Keratinocyte (primary cell): ENCODE measurements around the gene ZNF423. TPM values are rescaled to one million over a fixed set of nuclear protein-coding genes. Genes with fewer than 3 reads are reported as not detected.

ENCODE experiments used
- DNase-seq: peaks from one replicate; pipeline ENCODE4 v3.0.0-alpha.2; 2011; ENCODE audit warnings: low read depth, missing footprints, low spot score
- FAIRE-seq: peaks from 2 replicates; lab custom pipeline; 2011; peaks lifted over from hg19 to GRCh38; lab: Jason Lieb, UNC
- H2AFZ ChIP-seq: 2 replicates; pipeline ENCODE4 v1.6.0; 2012; ENCODE audit warnings: low read length, control low read depth, inconsistent platforms; ENCODE audit not compliant: control insufficient read depth
- H3K27ac ChIP-seq: 2 replicates; pipeline ENCODE4 v1.5.1; 2011; ENCODE audit warnings: low read length; ENCODE audit not compliant: control insufficient read depth, insufficient read depth
- H3K27me3 ChIP-seq: 3 replicates; pipeline ENCODE4 v1.6.0; 2011; ENCODE audit warnings: low read length; ENCODE audit not compliant: control insufficient read depth, insufficient read depth; ENCODE audit errors: extremely low read depth
- H3K36me3 ChIP-seq, 2 experiments: 2 replicates in 1 of 2; 3 replicates in 1 of 2; pipeline ENCODE4 v1.5.1; 2011; ENCODE audit warnings: low read length in 2 of 2, mild to moderate bottlenecking in 1 of 2; ENCODE audit not compliant: control insufficient read depth in 2 of 2, insufficient read depth in 2 of 2; ENCODE audit errors: extremely low read depth in 1 of 2
- H3K4me1 ChIP-seq: 3 replicates; pipeline ENCODE4 v1.5.1; 2011; ENCODE audit warnings: low read length; ENCODE audit not compliant: control insufficient read depth, insufficient read depth; ENCODE audit errors: extremely low read depth
- H3K4me2 ChIP-seq: 3 replicates; pipeline ENCODE4 v1.6.0; 2011; ENCODE audit warnings: low read depth, low read length; ENCODE audit not compliant: control insufficient read depth, insufficient read depth; ENCODE audit errors: extremely low read depth
- H3K4me3 ChIP-seq, 3 experiments: fragments of 200-600 bp in 1 of 3; sonication (generic) in 1 of 3; 2 replicates in 2 of 3; 3 replicates in 1 of 3; pipeline ENCODE4 v1.5.1; 2011 to 2016; ENCODE audit warnings: low read length in 3 of 3, mild to moderate bottlenecking in 3 of 3, control low read depth in 2 of 3, inconsistent platforms in 1 of 3, low read depth in 1 of 3, mixed read lengths in 1 of 3, mixed run types in 1 of 3, moderate library complexity in 1 of 3; ENCODE audit not compliant: control insufficient read depth in 2 of 3, insufficient read depth in 2 of 3; ENCODE audit errors: extremely low read depth in 1 of 3
- H3K79me2 ChIP-seq: 2 replicates; pipeline ENCODE4 v1.6.0; 2012; ENCODE audit warnings: low read length; ENCODE audit not compliant: control insufficient read depth, insufficient read depth
- H3K9ac ChIP-seq: 3 replicates; pipeline ENCODE4 v1.6.0; 2011; ENCODE audit warnings: low read length; ENCODE audit not compliant: control insufficient read depth, insufficient read depth; ENCODE audit errors: extremely low read depth
- H3K9me1 ChIP-seq: 3 replicates; pipeline ENCODE4 v1.6.0; 2011; ENCODE audit warnings: low read length; ENCODE audit not compliant: control insufficient read depth, insufficient read depth; ENCODE audit errors: extremely low read depth
- H3K9me3 ChIP-seq: 2 replicates; pipeline ENCODE4 v1.5.1; 2012; ENCODE audit warnings: low read depth, low read length; ENCODE audit not compliant: control insufficient read depth
- H4K20me1 ChIP-seq: 3 replicates; pipeline ENCODE4 v1.6.0; 2011; ENCODE audit warnings: low read length; ENCODE audit not compliant: control insufficient read depth, insufficient read depth; ENCODE audit errors: extremely low read depth
- EZH2 ChIP-seq: IDR thresholded peaks from one replicate; pipeline ENCODE4 v1.6.1; 2012; ENCODE audit warnings: inconsistent platforms, mild to moderate bottlenecking, low read length, moderate library complexity
- dilution Hi-C: fragments of 300-500 bp; cut with MboI; formaldehyde crosslinking; loops from one replicate; pipeline ENCODE4 v1.7.0; 2020; ENCODE audit warnings: low sequenced_read_pairs; ENCODE audit not compliant: extremely low pct_ligation_motif_present
- polyA plus RNA-seq, 5 experiments: library from polyadenylated mRNA; depleted of rRNA in 3 of 5; stranded (reverse) in 3 of 5; stranded (forward) in 1 of 5; unstranded in 1 of 5; fragments of >200 nt; gene quantifications; 1 replicate in 1 of 5; 2 replicates in 3 of 5; 3 replicates in 1 of 5; pipeline versions ENCODE4 v1.2.1 to v1.2.3, GENCODE V29; 2011 to 2012; ENCODE audit warnings: missing spikeins in 2 of 5, low read depth in 1 of 5, low replicate concordance in 1 of 5
- TF ChIP-seq, protein P1 (sequence below), 3 experiments: IDR thresholded peaks in 1 of 3; conservative IDR thresholded peaks in 1 of 3; optimal IDR thresholded peaks in 1 of 3; 2 replicates in 2 of 3; 3 replicates in 1 of 3; pipeline versions ENCODE3 to v1.5.1; 2011; ENCODE audit warnings: low read length in 3 of 3, mild to moderate bottlenecking in 3 of 3, moderate library complexity in 2 of 3, control low read depth in 1 of 3, inconsistent platforms in 1 of 3; ENCODE audit not compliant: insufficient read depth in 2 of 3; ENCODE audit errors: extremely low read depth in 1 of 3

Gene ZNF423
- polyA plus RNA-seq, 1 donor (not counting 4 experiments of a cell fraction or from before 2014, with no cell fraction given): 0.05 TPM

DNA sequence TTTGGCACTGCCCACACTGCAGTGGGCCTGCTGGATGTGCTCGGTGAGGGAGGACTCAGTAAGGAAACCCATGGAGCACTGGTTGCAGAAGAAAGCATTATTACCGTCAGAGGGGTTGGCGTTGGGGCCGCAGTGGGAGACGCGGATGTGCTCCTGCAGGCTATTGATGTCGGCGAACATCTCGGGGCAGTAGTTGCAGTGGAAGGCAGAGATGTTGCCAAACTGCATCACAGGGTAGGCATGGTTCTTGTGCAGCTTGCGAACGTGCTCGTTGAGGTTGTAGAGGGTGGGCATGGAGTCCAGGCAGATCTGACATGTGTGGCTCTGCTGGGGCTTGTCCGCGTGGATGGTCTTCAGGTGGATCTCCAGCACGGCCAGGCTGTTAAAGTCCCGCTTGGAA, 218.4 kb downstream of the ZNF423 start:
- Histone ChIP-seq H3K36me3 (no peaks in the 10 kb centered on the region), H3K4me1 (no peaks in the 10 kb centered on the region), H3K79me2 (no peaks in the 10 kb centered on the region), H3K9me3 (peaks cover 2% of the 10 kb centered on the region), H2AFZ (no peak overlapping the region), H3K4me2 (no peak overlapping the region), H3K4me3 (no peak overlapping the region), H3K9me1 (no peaks in the 10 kb centered on the region), H3K27me3 (peaks cover 3% of the 10 kb centered on the region), H3K27ac (no peak overlapping the region), H3K9ac (no peak overlapping the region), H4K20me1 (no peaks in the 10 kb centered on the region)
- TF ChIP-seq, protein P1, sequence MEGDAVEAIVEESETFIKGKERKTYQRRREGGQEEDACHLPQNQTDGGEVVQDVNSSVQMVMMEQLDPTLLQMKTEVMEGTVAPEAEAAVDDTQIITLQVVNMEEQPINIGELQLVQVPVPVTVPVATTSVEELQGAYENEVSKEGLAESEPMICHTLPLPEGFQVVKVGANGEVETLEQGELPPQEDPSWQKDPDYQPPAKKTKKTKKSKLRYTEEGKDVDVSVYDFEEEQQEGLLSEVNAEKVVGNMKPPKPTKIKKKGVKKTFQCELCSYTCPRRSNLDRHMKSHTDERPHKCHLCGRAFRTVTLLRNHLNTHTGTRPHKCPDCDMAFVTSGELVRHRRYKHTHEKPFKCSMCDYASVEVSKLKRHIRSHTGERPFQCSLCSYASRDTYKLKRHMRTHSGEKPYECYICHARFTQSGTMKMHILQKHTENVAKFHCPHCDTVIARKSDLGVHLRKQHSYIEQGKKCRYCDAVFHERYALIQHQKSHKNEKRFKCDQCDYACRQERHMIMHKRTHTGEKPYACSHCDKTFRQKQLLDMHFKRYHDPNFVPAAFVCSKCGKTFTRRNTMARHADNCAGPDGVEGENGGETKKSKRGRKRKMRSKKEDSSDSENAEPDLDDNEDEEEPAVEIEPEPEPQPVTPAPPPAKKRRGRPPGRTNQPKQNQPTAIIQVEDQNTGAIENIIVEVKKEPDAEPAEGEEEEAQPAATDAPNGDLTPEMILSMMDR (optimal IDR thresholded peaks at IDR 0.05 in 1 of 3, IDR thresholded peaks at IDR 0.05 in 1 of 3, conservative IDR thresholded peaks at IDR 0.05 in 1 of 3; ENCODE audit: extremely low read depth in 1 of 3, insufficient read depth in 2 of 3, low read length in 3 of 3): no peak
- no peak for TF ChIP-seq EZH2
- no peak for DNase-seq
- FAIRE-seq: no peak
- dilution Hi-C loops: no loop called here

DNA sequence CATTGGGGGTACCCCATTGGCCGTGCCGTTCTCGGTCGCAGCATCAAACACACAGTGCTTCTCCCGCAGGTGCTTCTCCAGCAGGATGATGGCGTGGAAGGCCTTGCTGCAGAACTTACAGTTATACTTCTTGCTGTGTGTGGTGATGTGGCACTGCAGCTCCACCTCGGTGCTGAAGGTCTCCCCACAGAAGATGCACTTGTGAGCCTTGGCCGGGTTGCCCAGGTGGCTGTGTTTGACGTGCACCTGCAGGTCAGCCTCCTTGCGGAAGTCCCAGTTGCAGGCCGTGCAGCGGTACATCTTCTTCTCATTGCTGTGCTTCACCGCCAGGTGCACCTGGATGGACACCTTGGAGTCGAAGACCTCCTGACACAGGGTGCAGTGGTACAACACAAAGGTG, 219.3 kb downstream of the ZNF423 start:
- H3K4me1 ChIP-seq: no peaks in the 10 kb centered on the region
- H4K20me1 ChIP-seq: no peaks in the 10 kb centered on the region
- H3K9me1 ChIP-seq: no peaks in the 10 kb centered on the region
- H3K27ac ChIP-seq: no peak overlapping the region
- H3K27me3 ChIP-seq: peaks cover 3% of the 10 kb centered on the region
- H3K36me3 ChIP-seq: no peaks in the 10 kb centered on the region
- H3K9me3 ChIP-seq: peaks cover 2% of the 10 kb centered on the region
- H3K4me2 ChIP-seq: no peak overlapping the region
- no peaks in the 10 kb centered on the region for H3K79me2 ChIP-seq
- dilution Hi-C loops: no loop called here
- FAIRE-seq: no peak
- H2AFZ ChIP-seq: no peak overlapping the region
- H3K9ac ChIP-seq: no peak overlapping the region
- DNase-seq: no peak
- TF ChIP-seq, protein P1 (optimal IDR thresholded peaks at IDR 0.05 in 1 of 3, IDR thresholded peaks at IDR 0.05 in 1 of 3, conservative IDR thresholded peaks at IDR 0.05 in 1 of 3; ENCODE audit: extremely low read depth in 1 of 3, insufficient read depth in 2 of 3, low read length in 3 of 3): no peak
- TF ChIP-seq EZH2: no peak
- no peak overlapping the region for H3K4me3 ChIP-seq
